H1 (cell line): ENCODE results near the gene NEDD4L. TPM values are rescaled to one million over a fixed set of nuclear protein-coding genes. Genes with fewer than 3 reads are reported as not detected.

ENCODE experiments used
- CTCF ChIA-PET: fragments of 300-600 bp; sonication (Branson Sonifier 250); formaldehyde crosslinking; loops from one replicate; lab custom pipeline; 2021; ENCODE audit not compliant: partially characterized antibody; lab: Charles Lee
- POLR2A ChIA-PET: fragments of 300-600 bp; sonication (Branson Sonifier 250); formaldehyde crosslinking; loops from one replicate; lab custom pipeline; 2021; ENCODE audit warnings: inconsistent platforms; ENCODE audit not compliant: partially characterized antibody; lab: Charles Lee
- DNase-seq, 2 experiments: peaks; one replicate each; pipeline versions ENCODE4 v3.0.0 to v3.0.0-alpha.2; 2010 to 2022; ENCODE audit warnings: low spot score in 2 of 2, low read depth in 1 of 2, mixed read lengths in 1 of 2
- FAIRE-seq: peaks from 2 replicates; lab custom pipeline; 2011; peaks lifted over from hg19 to GRCh38; lab: Jason Lieb, UNC
- H2AFZ ChIP-seq: 2 replicates; pipeline ENCODE4 v1.8.1; 2012; ENCODE audit warnings: low read length, inconsistent platforms
- H2AK5ac ChIP-seq: 2 replicates; pipeline ENCODE4 v1.6.1; 2013; ENCODE audit warnings: low read depth, low read length
- H2BK120ac ChIP-seq: replicated peaks from 2 replicates; pipeline ENCODE3; 2013; ENCODE audit warnings: low read depth, low read length, inconsistent platforms
- H2BK12ac ChIP-seq: 2 replicates; pipeline ENCODE4 v1.6.1; 2013; ENCODE audit warnings: low read depth, low read length
- H2BK15ac ChIP-seq: 2 replicates; pipeline ENCODE4 v1.6.1; 2013; ENCODE audit warnings: low read length
- H2BK20ac ChIP-seq: 2 replicates; pipeline ENCODE4 v1.6.1; 2013; ENCODE audit warnings: low read length
- H2BK5ac ChIP-seq: 2 replicates; pipeline ENCODE4 v1.6.1; 2013; ENCODE audit warnings: low read depth, low read length
- H3K14ac ChIP-seq: 2 replicates; pipeline ENCODE4 v1.6.1; 2013; ENCODE audit warnings: inconsistent platforms; ENCODE audit not compliant: insufficient read length
- H3K18ac ChIP-seq: 2 replicates; pipeline ENCODE4 v1.6.1; 2013; ENCODE audit warnings: low read length; ENCODE audit errors: extremely low read depth
- H3K23ac ChIP-seq: 2 replicates; pipeline ENCODE4 v1.6.1; 2013; ENCODE audit warnings: inconsistent platforms; ENCODE audit not compliant: insufficient read length
- H3K23me2 ChIP-seq: 2 replicates; pipeline ENCODE4 v1.6.1; 2013; ENCODE audit warnings: low read depth, low read length
- H3K27ac ChIP-seq: 2 replicates; pipeline ENCODE4 v1.6.1; 2011; ENCODE audit warnings: low read depth, low read length, inconsistent platforms
- H3K27me3 ChIP-seq, 4 experiments: replicated peaks in 1 of 4; 1 replicate in 1 of 4; 2 replicates in 3 of 4; pipeline versions ENCODE4 v1.6.1 to v1.8.1; 2011 to 2013; ENCODE audit warnings: low read length in 3 of 4, mild to moderate bottlenecking in 3 of 4, inconsistent platforms in 2 of 4, mixed read lengths in 2 of 4, moderate library complexity in 1 of 4; ENCODE audit not compliant: control insufficient read depth in 3 of 4, insufficient read depth in 3 of 4; ENCODE audit errors: extremely low read depth in 1 of 4
- H3K36me3 ChIP-seq, 4 experiments: 2 replicates each; pipeline versions ENCODE4 v1.6.1 to v1.8.1; 2011 to 2013; ENCODE audit warnings: mild to moderate bottlenecking in 4 of 4, low read length in 3 of 4, moderate library complexity in 2 of 4, control low read depth in 1 of 4, inconsistent platforms in 1 of 4; ENCODE audit not compliant: insufficient read depth in 4 of 4, control insufficient read depth in 2 of 4
- H3K4ac ChIP-seq: replicated peaks from 2 replicates; pipeline ENCODE3; 2013; ENCODE audit warnings: low read length, low read depth, mixed read lengths, inconsistent platforms; ENCODE audit not compliant: insufficient read length
- H3K4me1 ChIP-seq, 4 experiments: replicated peaks in 1 of 4; 1 replicate in 1 of 4; 2 replicates in 3 of 4; pipeline versions ENCODE4 v1.6.1 to v1.8.1; 2011 to 2013; ENCODE audit warnings: low read length in 3 of 4, inconsistent platforms in 2 of 4, mixed read lengths in 1 of 4; ENCODE audit not compliant: insufficient read depth in 4 of 4, control insufficient read depth in 3 of 4
- H3K4me2 ChIP-seq, 2 experiments: 2 replicates each; pipeline versions ENCODE4 v1.6.1 to v1.8.1; 2011 to 2013; ENCODE audit warnings: low read depth in 2 of 2, low read length in 2 of 2, control low read depth in 1 of 2, inconsistent platforms in 1 of 2, mild to moderate bottlenecking in 1 of 2; ENCODE audit not compliant: insufficient read depth in 1 of 2
- H3K4me3 ChIP-seq, 4 experiments: fragments of 200-600, 300-600 bp in 1 of 4; sonication (generic), shearing (Covaris generic), sonication (Bioruptor Twin) in 1 of 4; 2 replicates each; pipeline versions ENCODE4 v1.5.1 to v1.8.1; 2011 to 2016; ENCODE audit warnings: low read length in 4 of 4, low read depth in 3 of 4, control low read depth in 2 of 4, inconsistent platforms in 2 of 4, mild to moderate bottlenecking in 2 of 4, mixed read lengths in 1 of 4, moderate library complexity in 1 of 4; ENCODE audit not compliant: insufficient read depth in 2 of 4; ENCODE audit errors: extremely low read depth in 1 of 4
- H3K56ac ChIP-seq: replicated peaks from 2 replicates; pipeline ENCODE3; 2013; ENCODE audit warnings: low read depth, mild to moderate bottlenecking, mixed read lengths, low read length, inconsistent platforms; ENCODE audit not compliant: insufficient read length
- H3K79me1 ChIP-seq: 2 replicates; pipeline ENCODE4 v1.6.1; 2013; ENCODE audit warnings: low read depth, low read length, control low read depth
- H3K79me2 ChIP-seq, 2 experiments: 2 replicates each; pipeline versions ENCODE4 v1.6.1 to v1.8.1; 2012 to 2013; ENCODE audit warnings: low read length in 2 of 2, mild to moderate bottlenecking in 2 of 2, inconsistent platforms in 1 of 2; ENCODE audit not compliant: insufficient read depth in 2 of 2, control insufficient read depth in 1 of 2
- H3K9ac ChIP-seq, 4 experiments: replicated peaks in 1 of 4; 1 replicate in 1 of 4; 2 replicates in 3 of 4; pipeline versions ENCODE4 v1.6.1 to v1.8.1; 2011 to 2013; ENCODE audit warnings: low read depth in 3 of 4, low read length in 3 of 4, control low read depth in 2 of 4, mild to moderate bottlenecking in 2 of 4, moderate library complexity in 2 of 4, inconsistent platforms in 1 of 4; ENCODE audit errors: extremely low read depth in 1 of 4
- H3K9me3 ChIP-seq, 2 experiments: 2 replicates each; pipeline versions ENCODE4 v1.6.1 to v1.8.1; 2012 to 2013; ENCODE audit warnings: mild to moderate bottlenecking in 2 of 2, moderate library complexity in 2 of 2, control low read depth in 1 of 2, inconsistent platforms in 1 of 2, low read depth in 1 of 2, low read length in 1 of 2, mixed read lengths in 1 of 2; ENCODE audit not compliant: insufficient read depth in 2 of 2
- H4K20me1 ChIP-seq, 2 experiments: replicated peaks in 1 of 2; 2 replicates each; pipeline versions ENCODE3 to v1.8.1; 2011 to 2013; ENCODE audit warnings: inconsistent platforms in 2 of 2, low read length in 2 of 2, mild to moderate bottlenecking in 1 of 2; ENCODE audit not compliant: insufficient read depth in 2 of 2, control insufficient read depth in 1 of 2
- H4K5ac ChIP-seq: 2 replicates; pipeline ENCODE4 v1.6.1; 2013; ENCODE audit warnings: low read length, low read depth, mixed read lengths, inconsistent platforms; ENCODE audit not compliant: insufficient read length
- H4K8ac ChIP-seq: 2 replicates; pipeline ENCODE4 v1.8.0; 2013; ENCODE audit warnings: mild to moderate bottlenecking, moderate library complexity, low read length, inconsistent platforms; ENCODE audit not compliant: insufficient read depth; ENCODE audit errors: extremely low read depth
- H4K91ac ChIP-seq: replicated peaks from 2 replicates; pipeline ENCODE3; 2013; ENCODE audit warnings: low read length, mixed read lengths, inconsistent platforms; ENCODE audit not compliant: insufficient read length
- CBX5 ChIP-seq: fragments of 300-800, 300-1000 bp; sonication (generic); IDR thresholded peaks from 2 replicates; pipeline ENCODE4 v1.7.1; 2016; ENCODE audit warnings: antibody characterized with exemption, low read length, low read depth
- CEBPB ChIP-seq: IDR thresholded peaks from 2 replicates; pipeline ENCODE4 v1.6.1; 2012; ENCODE audit warnings: low read depth, low read length
- CHD2 ChIP-seq: IDR thresholded peaks from 2 replicates; pipeline ENCODE4 v1.6.1; 2012; ENCODE audit warnings: low read length, improper control_type of control experiment
- CTCF ChIP-seq, 3 experiments: IDR thresholded peaks; 1 replicate in 2 of 3; 2 replicates in 1 of 3; pipeline versions ENCODE4 v1.5.1 to v1.6.1; 2011; ENCODE audit warnings: low read length in 3 of 3, mild to moderate bottlenecking in 3 of 3, inconsistent platforms in 2 of 3, low read depth in 1 of 3, moderate library complexity in 1 of 3; ENCODE audit not compliant: insufficient read depth in 1 of 3; ENCODE audit errors: control extremely low read depth in 1 of 3
- HDAC6 ChIP-seq: IDR thresholded peaks from one replicate; pipeline ENCODE4 v1.7.1; 2012; ENCODE audit warnings: low read depth, mild to moderate bottlenecking, inconsistent platforms, low read length, moderate library complexity
- MAX ChIP-seq: IDR thresholded peaks from 2 replicates; pipeline ENCODE4 v1.6.1; 2012; ENCODE audit warnings: inconsistent platforms
- POLR2A ChIP-seq, 2 experiments: IDR thresholded peaks; 1 replicate in 1 of 2; 2 replicates in 1 of 2; pipeline ENCODE4 v1.6.1; 2011; ENCODE audit warnings: low read depth in 2 of 2, low read length in 2 of 2, mild to moderate bottlenecking in 2 of 2; ENCODE audit errors: control extremely low read depth in 1 of 2
- POU5F1 ChIP-seq: IDR thresholded peaks from 2 replicates; pipeline ENCODE4 v1.6.1; 2011; ENCODE audit warnings: low read depth, mild to moderate bottlenecking, low read length, moderate library complexity
- RFX5 ChIP-seq: IDR thresholded peaks from 2 replicates; pipeline ENCODE4 v1.6.1; 2011; ENCODE audit warnings: low read depth, low read length, improper control_type of control experiment, borderline replicate concordance
- SAP30 ChIP-seq: fragments of 300-600 bp; sonication (generic); IDR thresholded peaks from 2 replicates; pipeline ENCODE4 v1.7.1; 2012; ENCODE audit warnings: low read length, moderate library complexity, mild to moderate bottlenecking, inconsistent platforms; ENCODE audit not compliant: insufficient read depth, insufficient replicate concordance
- SUZ12 ChIP-seq: fragments of 200-600 bp; sonication (generic); IDR thresholded peaks from 2 replicates; pipeline ENCODE4 v1.6.1; 2012; ENCODE audit warnings: mild to moderate bottlenecking, inconsistent platforms, low read length, moderate library complexity, mixed read lengths
- TEAD4 ChIP-seq: IDR thresholded peaks from 2 replicates; pipeline ENCODE4 v1.6.1; 2012; ENCODE audit warnings: low read depth, low read length, inconsistent platforms, mixed read lengths
- WGBS, 2 experiments: shearing (Covaris generic) in 1 of 2; methylation state at CpG; one replicate each; pipeline versions ENCODE4 v1.1.6 to v1.1.7; 2013 to 2015; ENCODE audit warnings: low lambda C conversion rate in 2 of 2, mixed read lengths in 2 of 2, inconsistent platforms in 1 of 2, low coverage in 1 of 2, missing lambda C conversion rate in 1 of 2; ENCODE audit not compliant: insufficient replicate concordance in 2 of 2, insufficient coverage in 1 of 2, insufficient read length in 1 of 2; ENCODE audit errors: extremely low coverage in 1 of 2, missing lambda C conversion rate in 1 of 2; 5-methylcytosine and 5-hydroxymethylcytosine counted together
- polyA plus RNA-seq, 7 experiments: library from polyadenylated mRNA; depleted of rRNA in 3 of 7; stranded (reverse) in 5 of 7; unstranded in 2 of 7; fragments of >200 nt in 5 of 7; fragments of 200-250 nt in 2 of 7; gene quantifications; 1 replicate in 5 of 7; 2 replicates in 1 of 7; 4 replicates in 1 of 7; pipeline versions ENCODE4 v1.2.1 to v1.2.3, GENCODE V29; 2011 to 2013; ENCODE audit warnings: missing spikeins in 2 of 7, mixed read lengths in 2 of 7
- total RNA-seq: library from RNA; stranded (reverse); fragmentation: NEBNext Ultra II Directional; extraction: Animal tissue kit (Norgen Biotek cat#: 25700); gene quantifications from 2 replicates; pipeline ENCODE4 v1.2.1, GENCODE V29; 2021

NEDD4L gene
- total and polyA plus RNA-seq, 2 of the 8 experiments (the other 6 are each of a cell fraction or from before 2014, with no cell fraction given), result 37.3 to 69.8 TPM

GRCh38 chr18:58224425-58224750, 180.4 kb downstream of the NEDD4L start:
- Histone ChIP-seq H3K27me3 (no peaks in the 10 kb centered on the region), H3K18ac (no peak overlapping the region), H3K9me3 (no peaks in the 10 kb centered on the region), H3K23me2 (no peaks in the 10 kb centered on the region), H3K79me2 (peaks cover 3 to 95% of the 10 kb centered on the region in 2 experiments), H3K4me2 (no peak overlapping the region), H2AK5ac (no peak overlapping the region; the same call in 1 of the 2 replicates), H4K5ac (no peak overlapping the region), H3K23ac (no peak overlapping the region), H3K4ac (no peak overlapping the region), H2BK12ac (no peak overlapping the region), H4K20me1 (peaks cover 0 to 11% of the 10 kb centered on the region in 2 experiments), H3K4me1 (peaks cover 18 to 46% (median 38%) of the 10 kb centered on the region in 4 experiments), H3K14ac (no peak overlapping the region), H2BK120ac (no peak overlapping the region), H2BK20ac (no peak overlapping the region), H3K9ac (no peak overlapping the region), H2BK15ac (no peak overlapping the region), H4K91ac (no peak overlapping the region), H3K27ac (no peak overlapping the region), H3K36me3 (no peaks in the 10 kb centered on the region), H3K4me3 (no peak overlapping the region), H2BK5ac (no peak overlapping the region), H3K79me1 (peaks cover 5% of the 10 kb centered on the region; the same call in 1 of the 2 replicates), H4K8ac (no peak overlapping the region), H2AFZ (no peak overlapping the region), H3K56ac (no peak overlapping the region)
- 77% methylated on average over 2 of the region's 2 CpGs; no CpG with 5 or more reads in 1 of the 2 experiments for WGBS, 2 experiments
- ChIA-PET CTCF (interaction anchor here (0.6 to 1.7 kb wide), 6 partner anchors 12 to 55 kb away, joined by 3 to 7 read pairs (median 4); no protein-coding TSS in a partner anchor), POLR2A (interaction anchor here (0.9 kb wide), 1 partner anchor 33 kb away, joined by 3 read pairs; no protein-coding TSS in a partner anchor)
- FAIRE-seq, result no peak
- DNase-seq, result no peak
- no peak for TF ChIP-seq CBX5
- no peak for TF ChIP-seq SUZ12
- TF ChIP-seq SAP30, result no peak
- TF ChIP-seq RFX5, result no peak
- no peak for TF ChIP-seq MAX
- no peak for TF ChIP-seq CHD2
- TF ChIP-seq POLR2A (IDR thresholded peaks at IDR 0.05; ENCODE audit: control extremely low read depth in 1 of 2, low read depth in 2 of 2, low read length in 2 of 2), result no peak
- TF ChIP-seq CEBPB, result no peak
- TF ChIP-seq POU5F1, result no peak
- no peak for TF ChIP-seq TEAD4
- TF ChIP-seq CTCF (IDR thresholded peaks at IDR 0.05; ENCODE audit: control extremely low read depth in 1 of 3, insufficient read depth in 1 of 3, low read depth in 1 of 3, low read length in 3 of 3), result no peak
- TF ChIP-seq HDAC6, result no peak
